Activated CD8-positive, alpha-beta memory T cell treated with anti-CD3 and anti-CD28 coated beads for 36 hours (primary cell): ENCODE results near the gene MED6. TPM values are rescaled to one million over a fixed set of nuclear protein-coding genes. Genes with fewer than 3 reads are reported as not detected.

Source experiments
- CTCF ChIA-PET: fragments of 350-600 bp; sonication (Branson Sonifier 250); formaldehyde crosslinking; loops from one replicate; lab custom pipeline; 2021; ENCODE audit warnings: antibody characterized with exemption; lab: Charles Lee
- POLR2A ChIA-PET: fragments of 350-600 bp; sonication (Branson Sonifier 250); formaldehyde crosslinking; loops from one replicate; lab custom pipeline; 2021; ENCODE audit warnings: antibody characterized with exemption; lab: Charles Lee
- total RNA-seq, 2 experiments: library from RNA; stranded (reverse); gene quantifications; one replicate each; pipeline ENCODE4 v1.2.3, GENCODE V29; 2021

MED6 gene, protein sequence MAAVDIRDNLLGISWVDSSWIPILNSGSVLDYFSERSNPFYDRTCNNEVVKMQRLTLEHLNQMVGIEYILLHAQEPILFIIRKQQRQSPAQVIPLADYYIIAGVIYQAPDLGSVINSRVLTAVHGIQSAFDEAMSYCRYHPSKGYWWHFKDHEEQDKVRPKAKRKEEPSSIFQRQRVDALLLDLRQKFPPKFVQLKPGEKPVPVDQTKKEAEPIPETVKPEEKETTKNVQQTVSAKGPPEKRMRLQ
- 10 to 100 TPM; 57.1 to 58.3 TPM for total RNA-seq

DNA sequence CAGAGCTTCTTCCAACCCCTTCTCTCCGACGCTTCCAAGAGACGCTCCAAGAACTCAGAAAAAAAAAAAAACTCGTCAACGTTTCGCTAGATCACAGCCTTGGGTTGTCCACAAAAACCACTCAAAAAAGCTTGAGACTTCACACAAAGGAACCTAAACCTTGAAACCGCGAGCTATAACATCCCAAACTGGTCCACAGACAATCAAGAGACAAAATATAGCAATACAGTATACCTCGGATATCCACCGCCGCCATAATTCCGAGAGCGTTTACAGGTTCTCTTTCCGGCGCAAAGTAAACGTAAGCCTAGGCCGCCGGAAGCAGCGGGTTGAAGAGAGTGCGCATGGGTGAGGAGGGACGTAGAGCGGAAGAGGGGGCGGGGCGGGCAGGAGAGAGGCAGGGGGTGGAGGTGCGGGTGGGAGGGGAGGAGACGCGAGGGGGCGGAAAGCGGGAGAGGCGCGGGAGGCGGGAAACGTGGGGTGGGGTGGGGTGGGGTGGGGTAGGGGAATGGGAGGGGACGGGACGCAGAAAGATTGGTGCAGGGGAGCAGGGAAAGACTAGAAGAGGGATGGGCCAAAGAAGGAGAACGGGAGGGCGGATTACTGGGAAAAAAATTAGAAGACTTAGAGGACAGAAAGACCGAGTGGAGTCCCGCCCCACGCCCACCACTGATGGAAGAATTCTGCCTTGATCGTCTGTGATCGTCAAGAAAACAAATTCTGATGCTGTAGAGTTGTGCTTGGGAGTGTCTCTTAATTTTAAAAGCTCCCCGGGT, at the start of gene MED6:
MED6 (minus strand) TSS at position 274 of the 776 bp plus-strand sequence; CDS start at position 256, 18 bp downstream.
- POLR2A ChIA-PET, result interaction anchor here (0.7 to 1.0 kb wide), 5 partner anchors 9 to 312 kb away, joined by 3 to 5 read pairs (median 3); partner anchors contain the start of gene MAP3K9
- CTCF ChIA-PET, result interaction anchor here (2.1 kb wide), 1 partner anchor 113 kb away, joined by 5 read pairs; no protein-coding TSS in a partner anchor

DNA sequence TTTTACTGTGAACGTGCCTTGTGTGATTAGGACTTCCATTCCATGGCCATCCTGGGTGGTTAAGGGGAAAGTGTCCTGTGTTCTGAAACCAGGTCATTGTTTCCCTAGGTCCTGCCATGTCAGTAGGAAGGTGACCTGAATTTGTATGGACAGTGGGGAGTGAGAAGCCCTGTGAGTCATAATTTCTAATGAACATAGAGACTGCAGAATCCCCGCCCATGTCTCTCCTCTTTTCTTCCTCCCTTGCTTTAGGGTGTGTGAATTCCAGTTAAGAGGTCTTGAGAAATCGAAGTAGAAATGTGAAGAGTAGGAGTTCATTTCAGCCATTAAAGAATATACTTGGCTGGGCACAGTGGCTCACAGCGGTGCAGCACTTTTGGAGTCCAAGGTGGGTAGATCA, 49.3 kb upstream of the MED6 start:
- ChIA-PET CTCF (no interaction called here), POLR2A (no interaction called here)

DNA sequence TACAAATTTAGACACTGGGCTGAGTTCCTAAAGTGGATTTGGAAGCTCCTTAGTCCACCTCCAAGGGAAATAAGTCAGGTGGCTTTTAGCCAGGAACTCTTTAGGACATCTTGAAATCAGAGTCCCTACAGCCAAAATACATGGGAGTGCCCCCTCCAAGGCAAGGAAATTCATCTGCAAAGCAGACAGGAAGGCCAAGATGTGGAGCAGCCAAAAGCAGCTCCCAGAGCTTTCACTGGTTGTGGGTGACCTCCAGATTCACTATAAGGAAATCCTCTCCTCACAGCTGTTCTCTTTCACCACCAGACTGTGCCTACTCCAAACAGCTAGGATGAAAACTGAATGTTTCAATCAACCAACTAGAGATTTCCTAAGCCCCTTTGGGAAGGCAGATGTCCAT, 47.9 kb upstream of the MED6 start:
- POLR2A ChIA-PET, result no interaction called here
- CTCF ChIA-PET, result no interaction called here

DNA sequence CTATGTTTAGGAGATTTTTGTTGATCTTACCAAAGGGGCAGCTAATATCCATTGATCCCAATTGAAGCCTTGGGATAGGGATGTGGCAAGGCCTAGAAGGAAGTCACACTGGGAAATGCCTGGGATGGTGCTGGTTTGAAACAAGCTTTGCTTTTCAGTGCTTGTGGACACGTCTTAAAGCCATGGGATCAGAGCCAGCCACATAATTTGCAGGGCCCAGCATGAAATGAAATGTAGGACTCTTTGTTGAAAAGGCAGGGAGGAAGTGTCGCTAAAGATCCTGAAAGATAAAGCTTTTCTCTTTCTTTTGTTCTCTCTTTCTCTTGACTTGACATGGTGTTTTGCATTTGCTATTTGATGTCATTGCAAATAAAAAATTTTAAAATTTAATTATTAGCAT, 46.2 kb upstream of the MED6 start:
- ChIA-PET CTCF (interaction anchor here (0.6 to 1.0 kb wide), 2 partner anchors 14 to 162 kb away, joined by 3 read pairs; partner anchors contain the start of gene MAP3K9), POLR2A (no interaction called here)

DNA sequence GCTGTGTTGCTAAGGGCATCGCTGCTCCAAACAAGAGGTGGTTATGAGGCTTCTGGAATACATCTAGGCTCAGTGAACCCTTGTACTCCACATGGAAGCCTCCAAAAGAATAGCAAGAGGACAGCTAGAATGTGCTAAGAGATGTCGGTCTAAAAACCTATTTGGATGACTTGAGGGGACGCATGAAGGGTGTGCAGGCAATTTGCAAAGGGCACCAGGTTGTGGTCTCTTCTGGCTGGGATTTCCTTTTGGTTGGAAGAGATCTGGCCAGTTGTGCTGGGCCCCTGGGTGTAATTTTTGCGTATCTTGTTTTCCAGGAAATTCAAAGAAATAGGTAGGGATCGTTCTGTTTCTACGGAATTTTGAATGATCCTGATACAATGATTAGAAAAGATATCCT, 45.4 kb upstream of the MED6 start:
- ChIA-PET CTCF (interaction anchor here (1.0 kb wide), 1 partner anchor 15 kb away, joined by 3 read pairs; no protein-coding TSS in a partner anchor), POLR2A (no interaction called here)

DNA sequence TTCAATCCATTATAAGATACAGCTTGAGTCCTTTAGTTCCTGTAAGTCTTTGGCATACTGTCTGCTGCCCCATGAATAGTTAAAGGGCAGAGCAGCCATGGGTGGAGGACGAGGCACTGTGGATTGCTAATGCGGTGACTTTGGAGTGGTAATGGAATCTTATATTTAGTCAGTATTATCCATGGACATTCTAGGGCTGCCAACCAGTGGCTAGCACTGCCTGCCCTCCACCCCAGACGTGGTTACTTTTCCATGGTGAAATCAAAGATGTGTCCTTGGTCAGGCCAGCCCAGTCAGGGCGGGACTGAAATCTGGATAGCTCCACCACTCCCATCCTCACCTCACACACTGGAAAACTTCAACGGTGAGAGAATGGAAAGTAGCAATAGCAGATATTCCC, 43.5 kb upstream of the MED6 start:
- POLR2A ChIA-PET, result no interaction called here
- CTCF ChIA-PET, result no interaction called here

DNA sequence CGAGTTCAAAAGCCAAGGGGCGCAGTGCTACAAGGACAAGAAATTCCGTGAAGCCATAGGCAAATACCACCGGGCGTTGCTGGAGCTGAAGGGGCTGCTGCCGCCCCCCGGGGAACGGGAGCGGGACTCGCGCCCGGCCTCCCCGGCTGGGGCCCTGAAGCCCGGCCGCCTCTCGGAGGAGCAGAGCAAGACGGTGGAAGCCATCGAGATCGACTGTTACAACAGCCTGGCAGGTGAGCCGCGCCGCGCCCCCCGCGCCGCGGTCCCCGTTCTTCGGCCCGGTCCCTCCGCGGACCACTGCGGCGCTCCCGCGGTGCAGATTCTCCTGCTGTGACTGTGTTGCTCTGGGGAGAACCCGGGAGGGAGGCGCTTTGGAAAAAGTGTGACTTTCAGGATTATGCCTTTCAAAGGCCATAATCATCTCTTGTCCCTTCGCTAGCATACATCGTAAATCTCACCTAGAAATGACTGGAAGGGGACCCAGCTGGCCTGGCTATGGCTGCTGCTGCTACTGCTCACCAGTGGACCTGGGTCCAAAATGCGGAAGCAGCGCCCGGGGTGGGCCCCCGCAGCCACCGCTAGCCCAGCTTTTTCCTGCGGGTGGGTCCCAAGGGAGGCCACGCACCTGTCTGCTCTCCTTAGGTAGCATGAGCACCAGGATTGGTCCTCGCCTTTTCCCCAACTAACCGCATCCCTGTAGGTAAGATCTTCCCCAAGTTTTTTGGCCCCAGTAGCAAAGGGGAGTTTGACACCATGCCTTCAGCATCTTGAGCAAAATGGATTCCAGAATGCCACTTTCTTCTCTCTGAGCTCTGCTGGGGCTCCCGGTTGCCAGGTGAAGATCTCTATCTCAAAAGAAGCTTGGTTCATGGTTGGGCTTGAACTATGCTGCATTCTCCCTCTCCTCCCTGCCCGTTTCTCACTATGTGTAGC, 42.1 kb upstream of the MED6 start:
- ChIA-PET POLR2A (interaction anchor here (0.9 to 2.8 kb wide), 5 partner anchors 9 to 167 kb away, joined by 3 to 22 read pairs (median 6); partner anchors contain the start of gene MAP3K9), CTCF (interaction anchor here (0.9 to 2.0 kb wide), 4 partner anchors 8 to 71 kb away, joined by 3 to 7 read pairs (median 4); no protein-coding TSS in a partner anchor)

DNA sequence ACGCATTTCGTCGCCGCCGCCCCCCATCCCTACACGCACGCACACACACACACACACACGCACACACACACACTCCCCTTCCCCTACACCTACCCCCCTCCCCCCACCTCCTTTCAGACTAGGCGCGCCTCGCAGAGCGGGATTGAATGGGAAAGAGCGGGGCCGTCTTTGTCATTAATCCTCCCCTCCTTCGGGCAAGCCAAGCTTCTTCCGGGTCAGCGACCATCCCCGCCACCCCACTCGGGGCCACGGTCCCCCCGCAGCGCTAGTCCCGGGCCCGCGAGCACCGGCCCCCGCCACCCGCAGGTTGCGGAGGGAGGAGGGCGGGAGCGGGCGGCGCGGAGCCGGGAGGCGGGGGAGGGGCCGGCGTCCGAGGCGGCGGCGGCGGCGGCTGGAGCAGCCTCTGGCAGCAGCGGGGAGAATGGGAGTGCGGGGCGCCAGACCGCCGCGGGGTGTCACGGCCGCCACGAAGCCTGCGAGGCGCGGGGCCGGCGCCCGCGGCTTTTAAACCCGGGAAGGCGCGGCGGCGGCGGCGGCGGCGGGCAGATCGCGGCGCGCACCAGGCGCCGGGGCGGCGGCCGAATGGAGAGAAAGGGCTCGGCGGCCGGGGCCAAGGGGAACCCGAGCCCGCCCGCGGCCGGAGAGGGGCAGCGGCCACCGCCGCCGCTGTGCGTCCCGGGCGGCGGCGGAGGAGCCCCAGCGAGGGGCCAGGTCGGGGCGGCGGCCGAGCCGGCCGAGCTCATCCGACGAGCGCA, 41.3 kb upstream of the MED6 start, which contains the start of gene TTC9:
TTC9 (plus strand) TSS at position 369 of the 755 bp plus-strand sequence; CDS start at position 583, 214 bp downstream.
- ChIA-PET POLR2A (interaction anchor here (0.6 to 2.8 kb wide), 6 partner anchors 9 to 420 kb away, joined by 3 to 22 read pairs (median 6); partner anchors contain the start of gene MAP3K9), CTCF (interaction anchor here (0.9 to 2.0 kb wide), 4 partner anchors 10 to 176 kb away, joined by 3 to 7 read pairs (median 4); no protein-coding TSS in a partner anchor)

DNA sequence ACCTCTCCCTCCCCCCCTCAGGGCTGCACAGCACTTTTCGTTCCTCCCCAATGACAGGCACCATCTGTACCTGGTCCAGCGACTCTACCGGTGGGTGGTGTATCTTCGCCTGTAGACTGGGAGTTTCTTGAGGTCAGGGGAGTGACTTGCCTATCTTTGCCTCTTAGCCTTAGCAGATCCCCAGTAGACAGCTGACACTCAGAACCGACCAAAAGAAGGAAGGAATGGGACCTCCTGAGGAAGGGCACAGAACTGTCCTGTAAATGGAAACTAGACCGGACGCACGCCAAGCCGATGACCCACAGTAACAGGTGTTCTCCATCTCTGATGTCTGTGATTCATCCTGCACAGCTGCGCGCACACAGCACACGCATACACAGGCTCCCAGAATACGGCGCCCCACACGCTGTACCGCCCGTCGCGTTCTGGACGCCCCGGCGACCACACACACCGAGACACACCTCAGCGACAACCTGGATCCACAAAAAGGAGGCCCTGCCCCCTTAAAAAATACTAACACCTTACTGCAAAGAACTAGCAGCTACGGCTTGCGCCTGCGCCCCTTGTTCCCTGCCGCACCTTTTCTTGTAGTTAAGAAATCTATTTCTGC, 40.6 kb upstream of the MED6 start:
- POLR2A ChIA-PET, result interaction anchor here (0.6 to 2.8 kb wide), 5 partner anchors 9 to 421 kb away, joined by 3 to 22 read pairs (median 3); no protein-coding TSS in a partner anchor
- CTCF ChIA-PET, result interaction anchor here (0.5 to 1.5 kb wide), 3 partner anchors 72 to 467 kb away, joined by 3 to 4 read pairs (median 4); no protein-coding TSS in a partner anchor

DNA sequence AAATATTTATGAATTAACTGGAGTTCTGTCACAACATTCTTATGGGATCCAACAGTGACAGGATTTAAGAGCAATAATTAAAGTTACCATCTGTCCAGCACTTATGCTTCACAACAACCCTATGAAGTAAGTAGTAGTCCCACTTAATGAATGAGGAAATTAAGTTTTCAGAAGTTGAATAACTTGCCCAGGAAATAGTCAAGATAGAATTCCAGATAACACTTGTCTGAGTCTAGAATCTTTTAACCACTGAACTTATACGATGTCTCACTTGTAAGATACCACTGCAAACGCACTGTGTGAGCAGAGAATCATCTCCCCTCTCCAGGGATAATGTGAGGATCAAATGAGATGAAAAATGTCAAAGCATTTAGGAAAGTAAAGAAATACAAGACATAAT, 38.0 kb upstream of the MED6 start:
- ChIA-PET CTCF (no interaction called here), POLR2A (no interaction called here)

DNA sequence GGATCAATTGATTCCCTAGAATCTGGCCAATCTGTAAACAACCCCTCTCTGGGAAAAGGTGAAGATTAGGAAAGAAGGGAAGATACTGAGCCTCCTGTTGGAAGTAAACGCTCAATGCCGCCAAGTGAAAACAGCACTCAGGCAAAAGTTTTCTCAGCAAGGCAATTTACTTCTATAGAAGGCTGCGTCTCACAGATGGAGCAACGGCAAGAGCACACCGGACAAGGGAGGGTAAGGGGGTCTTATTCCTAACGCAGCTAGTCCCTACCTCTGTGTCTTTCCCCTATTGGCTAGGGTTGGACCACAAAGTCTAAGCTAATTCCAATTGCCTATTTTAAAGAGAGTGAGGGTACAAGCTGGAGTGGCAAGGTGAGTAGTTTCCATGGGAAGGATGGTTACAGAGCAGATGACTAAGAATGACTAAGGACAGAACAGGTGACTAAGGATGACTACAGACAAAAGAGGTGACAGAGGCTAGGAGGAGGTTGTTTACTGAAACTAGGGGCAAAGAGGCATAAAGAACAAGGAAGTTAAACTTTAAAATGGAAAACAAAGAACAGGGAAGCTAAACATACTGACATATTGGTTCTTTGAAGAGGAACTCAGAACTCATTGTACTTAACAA, 35.6 kb upstream of the MED6 start:
- CTCF ChIA-PET, result no interaction called here
- POLR2A ChIA-PET, result interaction anchor here (1.2 kb wide), 1 partner anchor 35 kb away, joined by 3 read pairs; no protein-coding TSS in a partner anchor

DNA sequence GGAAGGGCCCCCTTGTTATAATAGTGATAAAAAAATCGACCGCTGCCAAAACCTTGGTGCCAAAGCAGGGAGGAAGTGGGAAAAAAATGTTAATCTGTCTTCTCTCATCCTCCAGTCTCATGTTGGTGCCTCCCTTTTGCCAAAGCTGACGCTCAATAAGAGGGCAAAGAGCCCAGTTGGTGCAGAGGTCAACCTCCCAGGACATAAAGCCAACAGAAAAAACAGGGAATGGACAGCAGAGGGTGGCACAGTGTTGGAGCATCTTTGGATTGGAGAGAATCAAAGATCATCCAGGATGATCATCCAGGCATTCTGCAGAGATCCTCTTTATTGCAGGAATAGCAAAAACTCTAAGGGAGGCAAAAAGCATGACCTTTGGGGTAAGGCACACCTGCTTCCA, 31.5 kb upstream of the MED6 start:
- CTCF ChIA-PET, result no interaction called here
- POLR2A ChIA-PET, result no interaction called here

DNA sequence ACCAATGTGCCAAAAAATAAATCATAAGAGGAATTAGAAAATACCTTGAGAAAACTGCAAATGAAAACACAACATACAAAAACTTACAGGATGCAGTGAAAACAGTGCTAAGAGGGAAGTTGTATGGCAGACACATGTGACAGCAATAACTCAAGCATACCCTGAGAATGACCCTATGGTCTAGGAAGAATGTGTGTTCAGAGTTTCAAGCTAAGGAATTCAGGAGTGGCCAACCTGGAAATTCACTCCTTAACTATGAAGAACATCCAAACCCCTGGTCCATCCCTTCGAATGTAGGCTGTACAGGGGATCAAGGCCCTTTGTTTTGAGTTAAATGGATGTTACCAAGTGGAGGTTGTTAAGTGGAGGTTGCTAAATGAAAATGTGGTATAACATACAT, 24.5 kb upstream of the MED6 start:
- ChIA-PET CTCF (interaction anchor here (1.1 kb wide), 1 partner anchor 88 kb away, joined by 5 read pairs; no protein-coding TSS in a partner anchor), POLR2A (interaction anchor here (0.5 kb wide), 1 partner anchor 70 kb away, joined by 3 read pairs; no protein-coding TSS in a partner anchor)

DNA sequence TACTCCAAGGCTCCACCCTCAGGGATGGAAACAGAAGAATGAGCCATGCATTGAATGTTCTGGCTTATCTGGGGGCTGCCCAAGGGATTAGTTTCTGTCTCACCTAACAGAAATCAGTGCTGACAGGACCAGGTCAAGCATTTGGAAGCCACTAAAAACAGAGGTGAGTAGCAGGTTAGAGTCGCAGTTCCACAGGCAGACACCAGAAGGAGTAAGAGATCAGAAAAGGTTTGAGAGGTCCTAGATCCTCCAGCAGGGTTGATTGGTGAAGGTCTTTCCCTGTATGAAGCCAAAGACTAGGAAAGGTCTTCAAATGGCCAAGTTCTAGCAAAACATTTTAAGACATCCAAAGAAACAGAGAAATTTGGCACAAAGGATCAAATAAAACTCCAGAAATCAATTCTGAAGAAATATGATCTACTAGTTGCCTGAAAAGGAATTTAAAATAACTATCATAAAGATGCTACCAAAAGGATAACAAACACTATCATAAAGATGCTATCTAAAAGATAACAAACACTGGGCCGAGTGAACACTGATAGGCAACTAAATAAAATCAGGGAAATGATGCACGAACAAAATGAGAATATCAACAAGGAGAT, 21.8 kb upstream of the MED6 start:
- POLR2A ChIA-PET, result no interaction called here
- CTCF ChIA-PET, result interaction anchor here (0.8 to 0.9 kb wide), 2 partner anchors 86 to 188 kb away, joined by 3 read pairs; no protein-coding TSS in a partner anchor

DNA sequence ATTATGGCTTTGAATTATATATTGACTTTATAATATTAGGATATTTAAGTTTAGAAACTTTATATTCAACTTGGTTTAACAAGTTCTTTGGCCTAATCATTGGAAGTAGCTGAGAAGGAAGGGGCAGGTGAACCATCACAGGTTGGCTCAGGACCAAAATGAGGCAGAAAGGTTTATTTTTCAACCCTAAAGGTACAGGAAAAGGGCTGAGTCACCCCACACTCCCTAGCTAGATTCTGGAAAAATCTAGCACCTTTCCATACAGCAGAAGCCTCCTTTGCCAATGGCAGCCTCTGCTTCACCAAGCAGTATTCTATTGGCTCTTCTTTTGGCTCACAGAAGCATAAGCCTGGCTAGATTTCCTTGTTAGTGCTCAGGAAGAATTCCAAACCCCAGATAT, 19.3 kb upstream of the MED6 start:
- CTCF ChIA-PET, result no interaction called here
- POLR2A ChIA-PET, result interaction anchor here (0.7 kb wide), 1 partner anchor 261 kb away, joined by 4 read pairs; no protein-coding TSS in a partner anchor

DNA sequence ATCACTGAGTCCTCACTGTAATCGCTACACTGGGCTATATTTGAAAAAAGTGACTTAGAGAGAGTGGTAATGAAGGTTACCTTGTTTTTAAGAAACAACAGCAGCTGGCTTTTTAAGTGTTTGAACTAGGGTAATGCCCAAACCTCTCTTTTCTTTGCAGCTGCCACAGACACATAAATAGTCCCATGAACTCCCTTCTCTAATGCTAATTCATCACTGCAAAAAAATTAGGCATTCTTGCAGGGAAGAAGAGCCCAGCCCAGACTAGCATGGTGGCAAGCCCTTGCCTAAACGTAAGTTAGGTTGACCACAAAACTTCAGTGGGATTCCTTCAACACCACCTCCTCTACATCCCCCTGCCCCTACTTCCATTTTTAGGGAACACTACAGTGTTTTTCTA, 17.9 kb upstream of the MED6 start:
- ChIA-PET CTCF (interaction anchor here (1.0 kb wide), 1 partner anchor 77 kb away, joined by 3 read pairs; no protein-coding TSS in a partner anchor), POLR2A (no interaction called here)
